Prostate gland (tissue), 2 donors: ENCODE measurements around the gene PPP2R3C. TPM values are rescaled to one million over a fixed set of nuclear protein-coding genes. Genes with fewer than 3 reads are reported as not detected.
A peak's percentile ranks its signal among the peaks of the same experiment; 100 is the strongest.

ENCODE experiments used
- DNase-seq: peaks from one replicate; pipeline ENCODE4 v3.0.0-alpha.2; 2019; ENCODE audit warnings: low spot score
- H3K27ac ChIP-seq, 2 donors: fragments of 200-600 bp; sonication (generic); 2 replicates each; pipeline ENCODE4 v1.5.1; 2017 to 2019
- H3K27me3 ChIP-seq: fragments of 200-600 bp; sonication (generic); replicated peaks from 2 replicates; pipeline ENCODE4 v1.5.1; 2019; ENCODE audit not compliant: insufficient read depth
- H3K36me3 ChIP-seq, 2 donors: fragments of 200-600 bp; sonication (generic); 1 replicate in 1 of 2; 2 replicates in 1 of 2; pipeline versions ENCODE4 v1.5.1 to v1.8.1; 2017 to 2019
- H3K4me1 ChIP-seq: fragments of 200-600 bp; sonication (generic); replicated peaks from 2 replicates; pipeline ENCODE4 v1.5.1; 2019
- H3K4me3 ChIP-seq, 2 donors: fragments of 200-600 bp; sonication (generic); 2 replicates each; pipeline ENCODE4 v1.5.1; 2017 to 2019
- H3K9me3 ChIP-seq: fragments of 200-600 bp; sonication (generic); 2 replicates; pipeline ENCODE4 v1.5.1; 2017
- POLR2A ChIP-seq: fragments of 450-650 bp; IDR thresholded peaks from one replicate; pipeline ENCODE4 v1.6.1; 2016; ENCODE audit warnings: antibody characterized with exemption, mild to moderate bottlenecking
- POLR2AphosphoS5 ChIP-seq: sonication (generic); formaldehyde crosslinking; IDR thresholded peaks from one replicate; pipeline ENCODE4 v1.6.1; 2017; ENCODE audit warnings: antibody characterized with exemption
- WGBS: methylation state at CpG from one replicate; pipeline ENCODE4 v1.1.5; 2018; 5-methylcytosine and 5-hydroxymethylcytosine counted together
- intact Hi-C: fragments of 100-400 bp; cut with DNase I; formaldehyde crosslinking; loops from one replicate; pipeline ENCODE4 v1.14.2; 2022
- total RNA-seq, 2 donors: library from RNA; depleted of rRNA; stranded (reverse); fragments of >200 nt; gene quantifications; one replicate each; pipeline ENCODE4 v1.1.0, GENCODE V29; 2016
- TF ChIP-seq, protein P1 (sequence below), 4 experiments: fragments of 200-600 bp in 2 of 4; fragments of 450-650 bp in 2 of 4; sonication (generic) in 2 of 4; IDR thresholded peaks; 1 replicate in 3 of 4; 2 replicates in 1 of 4; pipeline ENCODE4 v1.5.1; 2016 to 2019; ENCODE audit warnings: antibody characterized with exemption in 4 of 4, mild to moderate bottlenecking in 2 of 4, moderate library complexity in 2 of 4

PPP2R3C gene
- total RNA-seq, 2 donors from 2014 or later: 16.1 to 20.9 TPM

DNA sequence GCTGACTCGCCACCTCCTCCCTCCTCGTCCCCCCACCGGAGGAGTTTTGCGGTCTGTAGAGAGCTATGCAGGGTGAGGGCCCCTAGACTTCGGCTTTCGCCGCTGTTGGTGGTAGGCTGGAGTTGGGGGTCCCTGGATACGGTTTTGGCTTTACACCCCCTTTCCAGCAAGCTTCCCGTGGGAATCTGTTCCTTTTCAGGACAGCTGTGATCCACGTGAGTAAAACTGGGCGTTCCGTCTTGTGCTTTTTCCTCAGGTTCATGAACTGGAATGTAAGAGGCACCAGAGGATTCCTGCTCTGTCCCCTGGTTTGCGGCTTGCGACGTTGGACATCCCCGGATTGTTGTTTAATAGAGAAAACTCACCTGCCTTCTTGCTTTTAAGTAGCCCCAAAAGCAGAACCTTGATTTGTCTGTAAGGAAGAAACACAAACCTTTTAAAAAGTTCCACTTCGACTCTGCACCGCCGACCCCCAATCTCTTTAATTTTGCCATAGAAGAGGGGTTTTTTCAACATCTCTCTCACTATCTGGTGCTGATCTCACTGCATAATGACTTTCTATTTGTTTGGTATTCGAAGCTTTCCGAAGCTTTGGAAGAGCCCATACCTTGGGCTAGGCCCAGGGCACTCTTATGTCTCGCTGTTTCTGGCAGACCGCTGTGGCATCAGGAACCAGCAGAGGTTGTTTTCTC lies 1.1 kb upstream of the PPP2R3C start:
- Histone ChIP-seq H3K9me3 (no peaks in the 10 kb centered on the region), H3K27me3 (no peaks in the 10 kb centered on the region), H3K27ac (peak overlapping the region; percentile 92 to 98), H3K4me1 (no peaks in the 10 kb centered on the region), H3K4me3 (peak overlapping the region; percentile 59 to 61), H3K36me3 (no peaks in the 10 kb centered on the region)
- TF ChIP-seq, protein P1, sequence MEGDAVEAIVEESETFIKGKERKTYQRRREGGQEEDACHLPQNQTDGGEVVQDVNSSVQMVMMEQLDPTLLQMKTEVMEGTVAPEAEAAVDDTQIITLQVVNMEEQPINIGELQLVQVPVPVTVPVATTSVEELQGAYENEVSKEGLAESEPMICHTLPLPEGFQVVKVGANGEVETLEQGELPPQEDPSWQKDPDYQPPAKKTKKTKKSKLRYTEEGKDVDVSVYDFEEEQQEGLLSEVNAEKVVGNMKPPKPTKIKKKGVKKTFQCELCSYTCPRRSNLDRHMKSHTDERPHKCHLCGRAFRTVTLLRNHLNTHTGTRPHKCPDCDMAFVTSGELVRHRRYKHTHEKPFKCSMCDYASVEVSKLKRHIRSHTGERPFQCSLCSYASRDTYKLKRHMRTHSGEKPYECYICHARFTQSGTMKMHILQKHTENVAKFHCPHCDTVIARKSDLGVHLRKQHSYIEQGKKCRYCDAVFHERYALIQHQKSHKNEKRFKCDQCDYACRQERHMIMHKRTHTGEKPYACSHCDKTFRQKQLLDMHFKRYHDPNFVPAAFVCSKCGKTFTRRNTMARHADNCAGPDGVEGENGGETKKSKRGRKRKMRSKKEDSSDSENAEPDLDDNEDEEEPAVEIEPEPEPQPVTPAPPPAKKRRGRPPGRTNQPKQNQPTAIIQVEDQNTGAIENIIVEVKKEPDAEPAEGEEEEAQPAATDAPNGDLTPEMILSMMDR (IDR thresholded peaks at IDR 0.05): no peak
- TF ChIP-seq POLR2A: peak; percentile 25
- peak; percentile 1 for TF ChIP-seq POLR2AphosphoS5
- WGBS: 4% methylated on average over 23 of the region's 23 CpGs
- intact Hi-C loops: loop anchor here (2.0 to 10.0 kb wide), 6 partner anchors 76 to 668 kb away; partner anchors contain the start of genes BAZ1A, FAM177A1 and SRP54
- peak; percentile 21 for DNase-seq

DNA sequence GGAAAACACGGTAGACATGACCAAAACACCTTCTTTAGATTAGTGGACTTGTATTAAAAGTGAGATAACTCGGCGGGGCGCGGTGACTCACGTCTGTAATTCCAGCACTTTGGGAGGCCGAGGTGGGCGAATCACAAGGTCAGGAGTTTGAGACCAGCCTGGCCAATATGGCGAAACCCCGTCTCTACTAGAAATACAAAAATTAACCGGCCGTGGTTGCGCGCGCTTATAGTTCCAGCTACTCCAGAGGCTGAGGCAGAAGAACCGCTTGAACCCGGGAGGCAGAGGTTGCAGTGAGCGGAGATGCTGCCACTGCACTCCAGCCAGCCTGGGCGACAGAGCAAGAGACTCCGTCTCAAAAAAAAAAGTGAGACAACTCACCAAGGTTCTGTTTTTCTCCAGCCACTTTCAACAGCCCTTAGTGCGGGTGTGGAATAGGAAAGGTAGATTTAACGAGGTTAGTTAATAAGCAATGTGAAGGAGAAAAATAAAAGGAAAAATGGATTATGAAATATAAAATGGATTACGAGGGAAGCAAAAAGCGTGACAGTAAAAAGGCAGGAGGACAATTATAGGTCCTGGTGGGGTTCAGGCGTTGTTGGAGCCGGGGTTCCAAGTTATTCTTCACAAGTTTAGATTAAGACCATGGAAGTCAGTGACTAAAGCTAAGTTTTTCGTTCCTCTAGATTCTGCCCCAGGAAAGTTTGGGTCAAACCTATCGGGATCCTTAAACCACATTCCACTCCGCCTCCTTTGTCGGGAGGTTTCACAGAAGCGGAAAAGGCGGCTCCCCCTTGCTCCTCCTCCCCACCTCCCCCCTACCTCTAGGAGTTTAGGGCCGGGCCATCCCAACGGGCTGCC lies 534 bp downstream of the PPP2R3C start:
- TF ChIP-seq, protein P1 (IDR thresholded peaks at IDR 0.05): no peak
- peak; percentile 49 for TF ChIP-seq POLR2A
- no peak for DNase-seq
- Histone ChIP-seq H3K4me3 (peak overlapping the region; percentile 59 to 61), H3K27me3 (no peaks in the 10 kb centered on the region), H3K9me3 (no peaks in the 10 kb centered on the region), H3K4me1 (no peaks in the 10 kb centered on the region), H3K27ac (peak overlapping the region; percentile 92 to 98), H3K36me3 (no peaks in the 10 kb centered on the region)
- 16% methylated on average over 34 of the region's 34 CpGs for WGBS
- intact Hi-C loops: loop anchor here (5.0 to 10.0 kb wide), 5 partner anchors 74 to 666 kb away; partner anchors contain the start of genes BAZ1A and FAM177A1

DNA sequence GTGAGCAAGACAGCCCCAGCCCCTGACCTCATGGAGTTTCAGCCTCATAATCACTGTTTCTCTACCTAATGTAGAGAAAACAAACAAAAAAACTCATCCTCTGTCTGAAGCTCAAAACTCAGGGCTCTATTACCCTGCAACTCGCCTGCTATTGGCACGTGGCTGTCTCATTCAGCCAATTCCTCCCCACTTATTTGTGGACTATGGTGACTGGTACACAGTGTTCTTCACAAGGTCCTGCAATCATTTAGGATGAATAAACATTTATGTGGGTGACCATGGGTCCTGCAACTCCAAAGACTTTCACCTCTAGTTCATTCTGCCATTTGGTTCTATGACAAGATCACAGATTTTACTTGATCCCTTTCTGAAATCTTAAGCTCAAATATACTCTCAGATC lies 4.7 kb downstream of the PPP2R3C start:
- H3K4me1 ChIP-seq: peaks cover 4% of the 10 kb centered on the region
- no peak overlapping the region for H3K4me3 ChIP-seq
- H3K36me3 ChIP-seq: no peaks in the 10 kb centered on the region
- TF ChIP-seq, protein P1 (IDR thresholded peaks at IDR 0.05): no peak
- TF ChIP-seq POLR2A (no peak), POLR2AphosphoS5 (peak; percentile 71)
- peak overlapping the region in 1 of 2 donors; percentile 40 for H3K27ac ChIP-seq
- no peaks in the 10 kb centered on the region for H3K27me3 ChIP-seq
- no peak for DNase-seq
- H3K9me3 ChIP-seq: no peaks in the 10 kb centered on the region
- 84% methylated on average over 2 of the region's 2 CpGs for WGBS
- intact Hi-C loops: no loop called here

DNA sequence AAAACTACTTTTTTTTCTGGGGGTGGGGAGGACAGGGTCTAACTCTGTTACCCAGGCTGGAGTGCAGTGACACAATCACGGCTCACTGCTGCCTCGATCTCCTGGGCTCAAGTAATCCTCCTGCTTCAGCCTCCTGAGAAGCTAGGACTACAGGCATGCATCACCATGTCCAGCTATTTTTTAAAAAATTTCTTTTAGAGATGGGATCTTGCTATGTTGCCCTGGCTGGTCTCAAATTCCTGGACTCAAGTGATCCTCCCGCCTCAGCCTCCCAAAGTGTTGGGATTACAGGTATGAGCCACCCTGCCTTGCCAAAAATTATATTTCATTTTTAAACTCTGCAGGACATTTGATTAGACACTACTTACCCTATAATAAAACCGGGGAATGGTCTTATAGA lies 5.5 kb downstream of the PPP2R3C start:
- Histone ChIP-seq H3K27me3 (no peaks in the 10 kb centered on the region), H3K36me3 (no peaks in the 10 kb centered on the region), H3K4me3 (no peak overlapping the region), H3K27ac (no peak overlapping the region), H3K9me3 (no peaks in the 10 kb centered on the region), H3K4me1 (peaks cover 4% of the 10 kb centered on the region)
- TF ChIP-seq POLR2AphosphoS5 (no peak), POLR2A (no peak)
- TF ChIP-seq, protein P1 (IDR thresholded peaks at IDR 0.05): no peak
- no peak for DNase-seq
- intact Hi-C loops: no loop called here
- WGBS: 95% methylated on average over 4 of the region's 4 CpGs
